Measurements from ENCODE around the gene HIPK1.
A peak's percentile ranks its signal among the peaks of the same experiment; 100 is the strongest.

HIPK1 gene

GRCh38 chr1:113903501-113904292 lies 25.4 kb upstream of the HIPK1 start:
- FAIRE-seq (no peak), DNase-seq (ENCODE audit: insufficient read length, low spot score) (no peak)

GRCh38 chr1:113904293-113904673 lies 24.8 kb upstream of the HIPK1 start:
- DNase-seq (ENCODE audit: insufficient read length, low spot score) (no peak), FAIRE-seq (no peak)
- no peak for TF ChIP-seq CTCF (IDR thresholded peaks at IDR 0.05; ENCODE audit: insufficient read depth, missing control alignments)

More at GRCh38 chr1:113903501-113904292, 25.4 kb upstream of the HIPK1 start:
- TF ChIP-seq CTCF (IDR thresholded peaks at IDR 0.05; ENCODE audit: insufficient read depth, missing control alignments) = no peak

GRCh38 chr1:113904674-113905434 lies 24.3 kb upstream of the HIPK1 start, which contains the start of the genes AP4B1 and DCLRE1B:
Gene AP4B1 (minus strand): TSS chr1:113904799. CDS start chr1:113904717, 82 bp downstream.
Gene DCLRE1B (plus strand): TSS chr1:113905326. CDS start chr1:113905587, 261 bp downstream.
- FAIRE-seq (no peak), DNase-seq (ENCODE audit: insufficient read length, low spot score) (peak; percentile 74)
- peak; percentile 68 for TF ChIP-seq CTCF (IDR thresholded peaks at IDR 0.05; ENCODE audit: insufficient read depth, missing control alignments)

- TF ChIP-seq CTCF (IDR thresholded peaks at IDR 0.05; ENCODE audit: insufficient read depth, missing control alignments) = no peak
- DNase-seq (ENCODE audit: insufficient read length, low spot score) (no peak), FAIRE-seq (no peak)
Measured at GRCh38 chr1:113905435-113905861, 23.7 kb upstream of the HIPK1 start.

GRCh38 chr1:113912594-113913311 lies 16.4 kb upstream of the HIPK1 start:
- no peak for TF ChIP-seq CTCF (IDR thresholded peaks at IDR 0.05; ENCODE audit: insufficient read depth, missing control alignments)
- DNase-seq (ENCODE audit: insufficient read length, low spot score) (no peak), FAIRE-seq (no peak)

- DNase-seq (ENCODE audit: insufficient read length, low spot score) (no peak), FAIRE-seq (no peak)
- TF ChIP-seq CTCF (IDR thresholded peaks at IDR 0.05; ENCODE audit: insufficient read depth, missing control alignments) = no peak
Measured at GRCh38 chr1:113913312-113913668, 15.8 kb upstream of the HIPK1 start.
